Tibial artery (tissue), 4 donors: ENCODE results near the gene GBE1.
"Not testable (repeated sequence)": the region's sequence is repeated elsewhere in the genome, so short reads cannot be mapped to it uniquely, and the experiment has no call there.

Experiments
- DNase-seq, 2 donors: peaks; one replicate each; pipeline ENCODE4 v3.0.0-alpha.2; 2019
- H3K27ac ChIP-seq, 2 donors: fragments of 200-600 bp; sonication (generic) in 1 of 2; 1 replicate in 1 of 2; 2 replicates in 1 of 2; pipeline ENCODE4 v1.5.1; 2018 to 2019; ENCODE audit warnings: mild to moderate bottlenecking in 1 of 2
- H3K27me3 ChIP-seq, 2 donors: fragments of 200-600 bp; sonication (generic) in 1 of 2; one replicate each; pipeline versions ENCODE4 v1.5.1 to v1.6.0; 2016 to 2019
- H3K36me3 ChIP-seq, 3 donors: fragments of 200-600 bp; sonication (generic) in 2 of 3; one replicate each; pipeline ENCODE4 v1.5.1; 2016 to 2019; ENCODE audit warnings: mild to moderate bottlenecking in 2 of 3
- H3K4me1 ChIP-seq, 4 donors: fragments of 200-600 bp; sonication (generic) in 2 of 4; 1 replicate in 3 of 4; 2 replicates in 1 of 4; pipeline ENCODE4 v1.5.1; 2016 to 2019
- H3K4me3 ChIP-seq, 2 donors: fragments of 200-600 bp; sonication (generic) in 1 of 2; 1 replicate in 1 of 2; 2 replicates in 1 of 2; pipeline ENCODE4 v1.5.1; 2018 to 2019; ENCODE audit warnings: mild to moderate bottlenecking in 2 of 2
- H3K9me3 ChIP-seq, 3 donors: fragments of 200-600 bp; sonication (generic) in 1 of 3; one replicate each; pipeline ENCODE4 v1.5.1; 2016 to 2019
- intact Hi-C: fragments of 100-400 bp; cut with DNase I; formaldehyde crosslinking; loops from one replicate; pipeline ENCODE4 v1.15.0; 2023; ENCODE audit warnings: low total_unique reads
- TF ChIP-seq, protein P1 (sequence below), 2 experiments: fragments of 200-600 bp in 1 of 2; fragments of 450-650 bp in 1 of 2; IDR thresholded peaks; one replicate each; pipeline ENCODE4 v1.5.1; 2017 to 2019; ENCODE audit warnings: antibody characterized with exemption in 2 of 2, mild to moderate bottlenecking in 1 of 2, moderate library complexity in 1 of 2

Gene GBE1

DNA sequence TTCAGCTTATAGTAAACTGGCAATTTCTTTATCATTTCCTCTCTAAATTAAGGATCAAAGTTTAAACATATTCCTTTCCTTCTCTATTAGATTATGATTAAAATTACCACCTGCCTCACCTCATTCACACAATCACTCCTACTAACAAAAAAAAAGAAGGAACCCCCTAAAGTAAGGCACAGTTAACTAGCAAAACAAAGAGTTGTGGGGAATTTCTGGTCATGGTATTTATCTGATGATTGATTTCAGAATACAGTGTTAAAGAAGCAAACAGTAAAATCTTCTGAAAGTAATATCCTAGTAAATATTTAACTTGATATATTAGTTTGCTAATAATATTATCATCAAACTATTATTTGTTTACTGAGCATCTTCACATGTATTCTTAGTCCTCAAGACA lies 8.8 kb downstream of the GBE1 start:
- DNase-seq, result no peak
- TF ChIP-seq, protein P1, sequence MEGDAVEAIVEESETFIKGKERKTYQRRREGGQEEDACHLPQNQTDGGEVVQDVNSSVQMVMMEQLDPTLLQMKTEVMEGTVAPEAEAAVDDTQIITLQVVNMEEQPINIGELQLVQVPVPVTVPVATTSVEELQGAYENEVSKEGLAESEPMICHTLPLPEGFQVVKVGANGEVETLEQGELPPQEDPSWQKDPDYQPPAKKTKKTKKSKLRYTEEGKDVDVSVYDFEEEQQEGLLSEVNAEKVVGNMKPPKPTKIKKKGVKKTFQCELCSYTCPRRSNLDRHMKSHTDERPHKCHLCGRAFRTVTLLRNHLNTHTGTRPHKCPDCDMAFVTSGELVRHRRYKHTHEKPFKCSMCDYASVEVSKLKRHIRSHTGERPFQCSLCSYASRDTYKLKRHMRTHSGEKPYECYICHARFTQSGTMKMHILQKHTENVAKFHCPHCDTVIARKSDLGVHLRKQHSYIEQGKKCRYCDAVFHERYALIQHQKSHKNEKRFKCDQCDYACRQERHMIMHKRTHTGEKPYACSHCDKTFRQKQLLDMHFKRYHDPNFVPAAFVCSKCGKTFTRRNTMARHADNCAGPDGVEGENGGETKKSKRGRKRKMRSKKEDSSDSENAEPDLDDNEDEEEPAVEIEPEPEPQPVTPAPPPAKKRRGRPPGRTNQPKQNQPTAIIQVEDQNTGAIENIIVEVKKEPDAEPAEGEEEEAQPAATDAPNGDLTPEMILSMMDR (IDR thresholded peaks at IDR 0.05), result no peak
- H3K9me3 ChIP-seq, result no peaks in the 10 kb centered on the region
- H3K27ac ChIP-seq, result peak overlapping the region in 1 of 2 donors; percentile 38
- intact Hi-C loops, result no loop called here
- peaks cover 0 to 72% (median 3%) of the 10 kb centered on the region in 4 donors for H3K4me1 ChIP-seq
- no peaks in the 10 kb centered on the region for H3K27me3 ChIP-seq
- H3K36me3 ChIP-seq, result peaks cover 0 to 11% (median 0%) of the 10 kb centered on the region in 3 donors
- H3K4me3 ChIP-seq, result no peak overlapping the region

- Histone ChIP-seq H3K4me1 (peaks cover 0 to 75% (median 3%) of the 10 kb centered on the region in 4 donors), H3K9me3 (no peaks in the 10 kb centered on the region), H3K36me3 (peaks cover 0 to 11% (median 0%) of the 10 kb centered on the region in 3 donors), H3K4me3 (no peak overlapping the region), H3K27ac (peak overlapping the region in 1 of 2 donors; percentile 2), H3K27me3 (no peaks in the 10 kb centered on the region)
- TF ChIP-seq, protein P1 (IDR thresholded peaks at IDR 0.05), result no peak
- intact Hi-C loops, result no loop called here
- DNase-seq, result no peak
These were observed 12.2 kb downstream of the GBE1 start for GRCh38 chr3:81749265-81749664.

DNA sequence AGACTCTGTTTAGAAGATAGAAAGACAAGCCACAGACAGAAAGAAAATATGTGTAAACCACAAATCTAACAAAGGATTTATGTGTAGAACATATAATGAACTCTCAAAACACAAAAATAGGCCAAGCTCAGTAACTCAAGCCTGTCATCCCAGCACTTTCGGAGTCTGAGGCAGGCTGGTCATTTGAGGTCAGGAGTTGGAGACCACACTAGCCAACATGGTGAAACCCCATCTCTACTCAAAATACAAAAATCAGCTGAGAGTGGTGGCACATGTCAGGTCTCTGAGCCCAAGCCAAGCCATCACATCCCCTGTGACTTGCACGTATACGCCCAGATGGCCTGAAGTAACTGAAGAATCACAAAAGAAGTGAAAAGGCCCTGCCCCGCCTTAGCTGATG lies 14.2 kb downstream of the GBE1 start:
- H3K4me3 ChIP-seq, DNase-seq, H3K27me3 ChIP-seq, H3K9me3 ChIP-seq, intact Hi-C loops: not testable (repeated sequence)
- H3K27ac ChIP-seq, result peak overlapping the region; percentile 4 to 87
- H3K4me1 ChIP-seq, result peaks cover 0 to 82% (median 14%) of the 10 kb centered on the region in 4 donors
- H3K36me3 ChIP-seq, result peaks cover 0 to 11% (median 0%) of the 10 kb centered on the region in 3 donors

DNA sequence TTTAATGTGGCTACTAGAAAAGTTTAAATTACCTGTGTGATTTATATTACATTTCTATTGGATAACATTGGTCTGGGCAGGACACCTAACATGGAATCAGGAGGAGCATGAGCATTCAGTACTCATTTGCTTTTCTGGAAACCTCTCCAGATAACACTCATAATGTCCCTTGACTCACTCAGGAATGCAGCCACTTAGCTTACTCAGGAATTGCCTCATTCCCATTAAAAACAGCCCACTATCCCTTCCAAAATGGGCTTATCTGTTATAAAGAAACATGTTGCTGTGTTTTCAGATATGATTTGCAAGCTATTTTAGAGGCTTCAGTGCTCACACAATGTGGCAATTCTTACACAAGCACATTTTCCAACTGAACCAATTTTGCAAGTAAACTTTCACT lies 17.1 kb downstream of the GBE1 start:
- TF ChIP-seq, protein P1 (IDR thresholded peaks at IDR 0.05), result no peak
- Histone ChIP-seq H3K36me3 (no peaks in the 10 kb centered on the region), H3K9me3 (no peaks in the 10 kb centered on the region), H3K4me3 (no peak overlapping the region), H3K4me1 (peaks cover 0 to 86% (median 23%) of the 10 kb centered on the region in 4 donors), H3K27ac (peak overlapping the region; percentile 78 to 87), H3K27me3 (no peaks in the 10 kb centered on the region)
- no peak for DNase-seq
- intact Hi-C loops, result no loop called here

- Histone ChIP-seq H3K36me3 (no peaks in the 10 kb centered on the region), H3K4me3 (no peak overlapping the region), H3K27me3 (no peaks in the 10 kb centered on the region), H3K27ac (peak overlapping the region; percentile 78 to 87), H3K9me3 (no peaks in the 10 kb centered on the region), H3K4me1 (peaks cover 0 to 80% (median 23%) of the 10 kb centered on the region in 4 donors)
- peak in 1 of 2 donors; percentile 59 for DNase-seq
- TF ChIP-seq, protein P1 (IDR thresholded peaks at IDR 0.05), result no peak
- intact Hi-C loops, result no loop called here
These were observed 18.1 kb downstream of the GBE1 start for GRCh38 chr3:81743096-81744025.

DNA sequence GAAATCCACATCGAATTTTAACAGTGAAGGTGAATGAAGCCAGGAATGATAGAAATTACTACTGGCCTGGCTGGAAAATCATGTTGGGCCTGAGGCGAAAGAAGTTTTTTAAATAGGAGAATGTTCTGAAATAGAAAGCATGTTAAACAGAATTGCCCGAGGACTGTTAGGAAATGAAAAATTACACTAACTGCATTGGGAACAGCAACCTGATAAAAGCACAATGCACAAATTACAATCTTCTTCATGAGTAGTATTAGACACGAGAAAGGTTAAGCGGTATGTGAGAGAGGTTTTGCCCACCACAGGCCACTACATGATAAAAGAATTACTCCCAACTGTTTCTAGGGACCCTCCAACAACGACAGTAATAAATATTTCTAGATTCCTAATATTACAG lies 18.9 kb downstream of the GBE1 start:
- intact Hi-C loops, result no loop called here
- peak overlapping the region; percentile 78 to 87 for H3K27ac ChIP-seq
- TF ChIP-seq, protein P1 (IDR thresholded peaks at IDR 0.05), result no peak

More for the DNA sequence above, 18.9 kb downstream of the GBE1 start:
- Histone ChIP-seq H3K4me1 (peaks cover 0 to 80% (median 23%) of the 10 kb centered on the region in 4 donors), H3K36me3 (no peaks in the 10 kb centered on the region), H3K4me3 (no peak overlapping the region), H3K9me3 (no peaks in the 10 kb centered on the region), H3K27me3 (no peaks in the 10 kb centered on the region)
- no peak for DNase-seq
